Activated naive CD8-positive, alpha-beta T cell (primary cell): ENCODE results near the gene ANO6.

Source experiments
- H3K27ac Mint-ChIP-seq: one replicate; pipeline ENCODE4 v1.8.0; 2021; ENCODE audit warnings: mixed read lengths
- H3K27me3 Mint-ChIP-seq: one replicate; pipeline ENCODE4 v1.8.0; 2021; ENCODE audit warnings: mixed read lengths
- H3K36me3 Mint-ChIP-seq: one replicate; pipeline ENCODE4 v1.8.0; 2021; ENCODE audit warnings: mixed read lengths
- H3K4me1 Mint-ChIP-seq: one replicate; pipeline ENCODE4 v1.8.0; 2021; ENCODE audit warnings: low read depth, mixed read lengths
- H3K4me3 Mint-ChIP-seq: one replicate; pipeline ENCODE4 v1.8.0; 2021; ENCODE audit warnings: mild to moderate bottlenecking, mixed read lengths
- H3K9me3 Mint-ChIP-seq: one replicate; pipeline ENCODE4 v1.8.0; 2021; ENCODE audit warnings: low read depth, mixed read lengths

ANO6 gene

DNA sequence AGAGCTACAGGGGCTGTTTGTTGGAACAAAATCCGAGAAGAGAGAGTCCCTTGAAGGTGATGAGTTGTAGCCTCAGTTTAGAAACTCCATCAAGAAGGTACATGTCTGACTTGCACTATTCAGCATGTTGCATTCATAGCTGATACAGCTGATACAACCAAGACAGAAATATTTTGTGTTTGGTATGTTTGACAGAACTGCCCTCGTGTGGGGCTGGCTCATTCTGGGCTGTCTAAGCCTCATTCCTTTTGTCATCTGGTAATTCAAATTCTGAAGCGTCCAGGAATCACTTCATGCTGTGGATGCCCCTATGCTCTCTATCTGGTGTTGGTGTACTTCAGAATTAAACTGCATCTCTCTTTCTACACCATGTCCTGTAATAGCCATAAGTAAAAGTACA lies 126.3 kb downstream of the ANO6 start:
- Mint-ChIP-seq H3K9me3 (no peaks in the 10 kb centered on the region), H3K27me3 (no peaks in the 10 kb centered on the region), H3K36me3 (peaks cover 17% of the 10 kb centered on the region), H3K4me3 (no peak overlapping the region), H3K27ac (no peak overlapping the region), H3K4me1 (no peaks in the 10 kb centered on the region)

DNA sequence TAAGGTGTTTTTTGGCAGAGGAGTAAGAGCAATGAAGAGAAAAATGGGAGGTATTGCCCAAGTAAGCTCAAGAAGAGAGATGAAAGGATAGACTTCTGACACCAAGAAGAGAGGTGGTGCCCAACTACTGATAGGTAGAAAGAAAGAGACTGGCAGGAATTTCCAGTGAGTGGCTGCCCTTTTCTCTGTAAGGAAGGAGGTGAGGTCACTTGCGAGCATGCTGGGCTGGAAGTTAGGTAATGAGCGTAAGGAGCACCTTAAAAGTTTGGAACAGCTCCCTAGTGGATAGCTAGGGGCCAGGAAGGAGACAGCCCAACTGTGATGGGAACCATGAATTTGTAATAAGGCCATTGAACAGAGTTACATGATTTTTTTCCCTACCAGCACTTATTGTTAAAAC lies 127.0 kb downstream of the ANO6 start:
- Mint-ChIP-seq H3K4me3 (no peak overlapping the region), H3K4me1 (no peaks in the 10 kb centered on the region), H3K9me3 (no peaks in the 10 kb centered on the region), H3K27ac (no peak overlapping the region), H3K36me3 (peaks cover 17% of the 10 kb centered on the region), H3K27me3 (no peaks in the 10 kb centered on the region)

DNA sequence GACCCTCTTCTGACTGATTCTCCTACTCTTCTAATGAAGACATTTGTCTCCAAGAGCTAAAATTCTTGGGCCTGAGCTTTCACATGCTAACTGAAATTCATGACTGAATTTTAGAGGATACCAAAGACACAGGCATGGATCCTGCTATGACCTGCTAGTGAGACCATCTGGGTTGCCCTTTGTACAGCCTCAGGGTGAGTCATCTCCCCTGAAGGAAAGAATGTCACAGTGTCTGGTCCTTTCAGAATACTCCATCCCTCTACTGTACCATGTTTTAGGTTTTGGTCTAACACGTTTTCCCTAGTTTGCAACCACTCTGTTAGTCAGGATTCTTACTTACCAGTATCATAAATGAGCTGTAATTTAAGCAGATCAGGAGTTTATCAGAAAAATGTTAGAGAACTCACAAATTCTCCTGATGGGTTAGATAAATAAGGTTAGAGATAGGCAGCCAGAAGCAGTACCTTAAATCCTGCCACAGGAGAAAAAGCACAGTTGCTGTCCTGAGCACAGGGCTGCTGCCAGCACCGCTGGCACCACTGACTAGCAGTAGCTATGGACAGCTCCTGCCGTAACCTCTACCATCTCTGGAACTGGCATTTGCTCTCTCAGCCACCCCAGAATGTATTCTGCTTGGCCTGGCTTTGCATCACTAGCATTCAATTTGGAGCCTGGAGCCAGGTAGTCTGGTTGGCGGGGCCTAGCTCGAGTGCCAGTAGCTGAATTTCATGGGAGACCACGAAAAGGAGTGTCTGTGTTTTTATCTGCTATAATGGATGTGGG lies 127.6 kb downstream of the ANO6 start:
- Mint-ChIP-seq H3K9me3 (no peaks in the 10 kb centered on the region), H3K4me3 (no peak overlapping the region), H3K27me3 (no peaks in the 10 kb centered on the region), H3K36me3 (peaks cover 22% of the 10 kb centered on the region), H3K27ac (no peak overlapping the region), H3K4me1 (no peaks in the 10 kb centered on the region)

DNA sequence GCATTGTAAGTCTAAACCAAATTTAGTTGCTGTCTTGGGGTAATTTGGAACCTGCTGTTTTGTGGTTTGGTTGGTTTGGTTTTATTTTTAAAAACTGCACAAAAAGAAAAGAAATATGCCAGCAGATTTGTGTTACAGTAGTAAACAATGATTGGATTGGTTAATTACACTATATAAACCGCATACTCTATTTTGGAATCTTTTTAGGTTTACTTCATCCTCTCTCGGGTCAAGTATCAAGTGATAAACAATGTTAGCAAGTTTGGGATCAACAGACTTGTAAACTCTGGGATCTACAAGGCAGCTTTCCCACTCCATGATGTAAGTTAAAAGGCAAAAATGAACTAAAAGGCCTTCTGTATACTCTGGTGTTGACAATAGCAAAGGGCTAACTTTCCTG lies 132.4 kb downstream of the ANO6 start:
- Mint-ChIP-seq H3K4me3 (no peak overlapping the region), H3K27ac (no peak overlapping the region), H3K4me1 (no peaks in the 10 kb centered on the region), H3K9me3 (no peaks in the 10 kb centered on the region), H3K36me3 (peaks cover 49% of the 10 kb centered on the region), H3K27me3 (no peaks in the 10 kb centered on the region)

DNA sequence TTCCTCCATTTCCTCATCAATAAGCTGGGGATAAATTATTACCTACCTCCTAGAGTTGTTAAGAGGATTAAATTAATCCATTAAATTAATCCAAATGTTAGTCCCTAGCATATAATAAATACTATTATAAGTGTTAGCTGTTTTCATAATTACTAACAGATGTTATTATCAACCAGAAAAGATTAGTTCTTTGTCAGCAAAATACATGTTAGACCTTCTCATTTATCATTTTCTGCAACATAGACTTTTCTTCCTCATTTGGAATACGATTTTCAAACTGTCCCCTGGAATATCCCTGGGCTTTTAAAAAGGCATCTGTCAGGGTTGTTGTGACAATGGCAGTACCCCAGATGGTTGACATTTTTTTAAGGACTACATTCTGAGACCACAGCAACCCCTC lies 133.1 kb downstream of the ANO6 start:
- H3K4me3 Mint-ChIP-seq, result no peak overlapping the region
- H3K4me1 Mint-ChIP-seq, result peaks cover 3% of the 10 kb centered on the region
- H3K27ac Mint-ChIP-seq, result no peak overlapping the region
- no peaks in the 10 kb centered on the region for H3K27me3 Mint-ChIP-seq
- H3K9me3 Mint-ChIP-seq, result no peaks in the 10 kb centered on the region
- H3K36me3 Mint-ChIP-seq, result peaks cover 52% of the 10 kb centered on the region

DNA sequence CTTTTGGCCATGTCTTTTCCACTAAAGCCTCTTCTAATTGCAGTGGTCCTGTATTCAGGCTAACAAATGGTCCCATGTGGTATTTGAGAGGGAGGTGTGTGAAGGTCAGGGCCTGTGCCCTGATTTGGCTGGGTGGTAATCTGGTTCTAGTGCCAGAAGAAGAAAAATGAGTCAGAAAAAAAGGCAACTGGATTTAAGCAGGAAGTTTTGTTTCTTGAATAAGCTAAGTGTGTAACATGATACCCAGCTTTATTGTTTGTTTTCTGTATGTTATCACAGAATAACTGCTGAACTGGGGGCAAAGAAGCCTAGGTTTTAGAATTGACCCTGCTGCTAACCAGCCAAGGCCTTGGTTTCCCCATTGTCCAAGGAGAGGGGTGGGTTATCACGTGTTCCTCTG lies 134.0 kb downstream of the ANO6 start:
- H3K27me3 Mint-ChIP-seq, result no peaks in the 10 kb centered on the region
- no peak overlapping the region for H3K27ac Mint-ChIP-seq
- H3K9me3 Mint-ChIP-seq, result no peaks in the 10 kb centered on the region
- peaks cover 3% of the 10 kb centered on the region for H3K4me1 Mint-ChIP-seq
- H3K4me3 Mint-ChIP-seq, result no peak overlapping the region
- H3K36me3 Mint-ChIP-seq, result peaks cover 50% of the 10 kb centered on the region

DNA sequence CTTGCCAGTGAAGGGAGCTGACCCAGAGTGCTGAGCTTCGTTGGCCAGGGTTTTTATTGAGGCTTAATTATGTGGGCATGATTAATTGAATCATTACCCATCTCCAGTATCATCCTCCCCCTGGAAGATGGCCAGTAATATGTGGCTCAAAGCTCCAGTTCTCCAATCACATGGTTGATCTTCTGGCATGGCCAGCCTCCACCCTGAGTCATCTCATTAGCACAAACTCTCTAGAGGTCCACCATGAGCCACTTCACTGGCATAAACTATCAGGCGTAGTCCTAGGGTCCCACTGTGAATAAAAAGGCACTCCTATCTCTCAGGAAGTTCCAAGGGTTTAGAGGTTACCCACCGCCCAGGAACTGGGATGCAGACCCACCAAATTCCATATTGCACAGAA lies 135.0 kb downstream of the ANO6 start:
- Mint-ChIP-seq H3K27me3 (no peaks in the 10 kb centered on the region), H3K4me1 (peaks cover 3% of the 10 kb centered on the region), H3K9me3 (no peaks in the 10 kb centered on the region), H3K36me3 (peaks cover 49% of the 10 kb centered on the region), H3K27ac (no peak overlapping the region), H3K4me3 (no peak overlapping the region)

DNA sequence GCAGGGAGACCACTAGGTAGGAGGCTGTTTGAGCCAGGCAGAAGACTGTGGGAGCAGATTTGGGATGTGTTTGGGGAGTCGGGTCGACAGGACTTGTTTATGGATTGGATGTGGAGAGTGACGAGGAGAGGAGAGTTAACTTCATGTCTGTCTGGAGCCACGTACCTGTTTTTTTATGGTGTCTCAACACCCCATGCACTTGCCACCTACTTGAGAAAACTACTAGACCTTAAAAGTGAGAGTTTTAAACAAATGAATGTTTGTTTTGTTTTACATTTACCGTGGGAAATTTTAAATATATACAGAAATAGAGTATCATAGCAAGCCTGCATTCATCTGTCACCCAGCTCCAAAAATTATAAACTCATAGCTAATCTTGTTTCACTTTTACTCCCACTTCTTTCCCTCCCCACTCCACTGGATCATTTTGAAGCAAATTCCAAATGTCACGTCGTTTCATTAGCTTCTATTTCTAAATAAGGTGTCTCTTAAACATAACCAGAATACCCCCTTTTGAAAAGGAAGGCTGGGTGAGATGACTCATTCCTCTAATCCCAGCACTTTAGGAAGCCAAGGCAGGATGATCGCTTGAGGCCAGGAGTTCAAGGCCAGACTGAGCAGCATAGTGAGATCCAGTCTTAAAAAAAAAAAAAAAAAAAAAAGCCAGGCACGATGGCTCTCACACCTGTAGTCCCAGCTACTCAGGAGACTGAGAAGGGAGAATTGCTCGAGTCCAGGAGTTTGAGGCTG lies 136.2 kb downstream of the ANO6 start:
- Mint-ChIP-seq H3K27me3 (no peaks in the 10 kb centered on the region), H3K9me3 (no peaks in the 10 kb centered on the region), H3K4me1 (peaks cover 3% of the 10 kb centered on the region), H3K27ac (no peak overlapping the region), H3K36me3 (peaks cover 55% of the 10 kb centered on the region), H3K4me3 (no peak overlapping the region)

DNA sequence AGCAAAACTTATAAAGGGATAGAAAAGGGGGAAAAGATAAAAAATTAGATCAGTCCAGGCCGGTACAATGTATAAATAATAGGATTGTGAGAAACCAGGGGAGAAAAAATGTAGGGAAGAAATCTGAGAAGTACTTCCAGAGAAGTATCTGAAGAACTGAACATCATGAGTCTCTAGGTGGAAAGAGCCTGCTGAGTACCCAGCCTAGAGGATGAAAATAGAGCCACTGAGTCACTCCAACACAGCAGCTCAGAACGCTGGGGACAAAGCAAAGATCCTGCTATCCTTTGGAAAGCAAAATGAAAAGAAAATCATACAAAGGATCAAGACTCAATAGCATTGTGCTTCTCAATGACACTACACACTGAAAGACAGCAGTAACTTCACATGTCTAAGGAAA lies 138.0 kb downstream of the ANO6 start:
- Mint-ChIP-seq H3K27ac (no peak overlapping the region), H3K27me3 (no peaks in the 10 kb centered on the region), H3K4me3 (no peak overlapping the region), H3K36me3 (peaks cover 54% of the 10 kb centered on the region), H3K4me1 (peaks cover 3% of the 10 kb centered on the region), H3K9me3 (no peaks in the 10 kb centered on the region)

DNA sequence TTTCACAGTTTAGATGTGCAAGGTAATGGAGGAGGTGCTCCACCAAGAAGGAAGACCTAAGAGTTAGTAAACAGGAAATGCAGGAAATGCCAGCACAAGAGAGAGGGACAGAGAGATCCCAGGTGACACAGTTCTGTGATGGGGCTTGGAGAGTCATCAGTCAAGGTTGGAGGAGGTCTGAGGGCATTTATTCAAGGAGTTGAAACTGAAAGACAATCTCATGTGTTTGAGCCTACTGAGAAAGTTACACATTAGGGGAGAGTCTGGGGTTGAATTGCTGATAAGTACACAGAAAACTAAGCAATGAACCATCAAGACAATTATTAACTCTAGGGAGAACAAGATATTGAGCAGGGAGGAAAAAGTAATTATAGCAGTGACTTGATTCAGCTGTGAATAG lies 138.5 kb downstream of the ANO6 start:
- H3K27ac Mint-ChIP-seq, result no peak overlapping the region
- H3K36me3 Mint-ChIP-seq, result peaks cover 54% of the 10 kb centered on the region
- no peaks in the 10 kb centered on the region for H3K9me3 Mint-ChIP-seq
- H3K27me3 Mint-ChIP-seq, result no peaks in the 10 kb centered on the region
- peaks cover 3% of the 10 kb centered on the region for H3K4me1 Mint-ChIP-seq
- no peak overlapping the region for H3K4me3 Mint-ChIP-seq

DNA sequence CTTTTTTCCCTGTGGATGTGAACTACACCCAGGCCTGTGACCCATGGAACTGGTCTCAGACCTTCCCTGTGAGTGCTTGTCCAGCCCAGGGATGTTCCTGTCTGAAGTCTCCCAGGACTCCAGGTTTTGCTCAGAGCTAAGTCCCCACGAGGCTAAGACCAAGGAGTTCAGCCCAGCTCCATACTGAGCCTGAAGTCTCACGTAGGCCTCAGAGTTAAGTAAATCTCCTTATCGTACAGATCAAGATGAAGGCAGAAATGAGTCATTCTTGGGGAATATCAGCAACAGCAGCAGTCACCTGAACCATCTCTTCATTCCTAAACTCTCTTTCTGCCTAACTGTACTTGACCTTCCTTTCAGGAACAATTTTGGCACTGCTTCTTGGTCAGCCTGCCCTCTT lies 139.8 kb downstream of the ANO6 start:
- H3K27ac Mint-ChIP-seq, result peak overlapping the region; percentile 13

DNA sequence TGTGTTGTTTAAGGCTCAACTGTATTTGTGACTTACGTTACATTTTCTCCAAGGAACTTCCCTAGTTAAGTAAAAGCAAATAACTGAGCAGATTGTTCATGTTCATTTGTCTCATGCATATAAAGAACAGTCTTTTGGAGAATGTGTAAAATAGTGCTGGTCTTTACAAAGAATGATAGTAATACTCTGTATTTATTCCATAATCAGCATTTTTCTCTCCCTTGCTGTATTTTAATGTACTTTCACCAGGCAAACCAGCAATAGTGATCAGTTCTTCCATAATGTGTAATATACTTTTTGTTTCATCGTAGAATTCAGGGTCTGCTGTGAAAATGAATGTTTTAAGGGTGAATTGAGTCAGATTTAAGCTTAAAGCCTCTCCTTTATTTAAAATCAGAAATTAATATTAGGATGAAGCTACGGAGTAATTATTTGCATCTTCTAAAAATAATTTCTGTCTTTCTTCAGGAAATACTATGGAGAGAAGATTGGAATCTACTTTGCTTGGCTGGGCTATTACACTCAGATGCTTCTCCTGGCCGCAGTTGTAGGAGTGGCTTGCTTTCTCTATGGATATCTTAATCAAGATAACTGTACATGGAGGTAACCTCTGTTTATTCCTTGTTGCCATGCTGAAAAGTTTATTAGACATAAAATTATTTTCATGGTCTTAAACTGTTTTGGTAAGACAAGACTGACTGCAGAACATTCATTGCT lies 141.1 kb downstream of the ANO6 start:
- H3K4me1 Mint-ChIP-seq, result peaks cover 3% of the 10 kb centered on the region
- H3K27me3 Mint-ChIP-seq, result no peaks in the 10 kb centered on the region
- peaks cover 5% of the 10 kb centered on the region for H3K9me3 Mint-ChIP-seq
- peaks cover 50% of the 10 kb centered on the region for H3K36me3 Mint-ChIP-seq
- H3K27ac Mint-ChIP-seq, result no peak overlapping the region
- H3K4me3 Mint-ChIP-seq, result no peak overlapping the region

More for the DNA sequence above, 139.8 kb downstream of the ANO6 start:
- Mint-ChIP-seq H3K4me3 (no peak overlapping the region), H3K36me3 (peaks cover 54% of the 10 kb centered on the region), H3K4me1 (peaks cover 3% of the 10 kb centered on the region), H3K27me3 (no peaks in the 10 kb centered on the region), H3K9me3 (no peaks in the 10 kb centered on the region)

DNA sequence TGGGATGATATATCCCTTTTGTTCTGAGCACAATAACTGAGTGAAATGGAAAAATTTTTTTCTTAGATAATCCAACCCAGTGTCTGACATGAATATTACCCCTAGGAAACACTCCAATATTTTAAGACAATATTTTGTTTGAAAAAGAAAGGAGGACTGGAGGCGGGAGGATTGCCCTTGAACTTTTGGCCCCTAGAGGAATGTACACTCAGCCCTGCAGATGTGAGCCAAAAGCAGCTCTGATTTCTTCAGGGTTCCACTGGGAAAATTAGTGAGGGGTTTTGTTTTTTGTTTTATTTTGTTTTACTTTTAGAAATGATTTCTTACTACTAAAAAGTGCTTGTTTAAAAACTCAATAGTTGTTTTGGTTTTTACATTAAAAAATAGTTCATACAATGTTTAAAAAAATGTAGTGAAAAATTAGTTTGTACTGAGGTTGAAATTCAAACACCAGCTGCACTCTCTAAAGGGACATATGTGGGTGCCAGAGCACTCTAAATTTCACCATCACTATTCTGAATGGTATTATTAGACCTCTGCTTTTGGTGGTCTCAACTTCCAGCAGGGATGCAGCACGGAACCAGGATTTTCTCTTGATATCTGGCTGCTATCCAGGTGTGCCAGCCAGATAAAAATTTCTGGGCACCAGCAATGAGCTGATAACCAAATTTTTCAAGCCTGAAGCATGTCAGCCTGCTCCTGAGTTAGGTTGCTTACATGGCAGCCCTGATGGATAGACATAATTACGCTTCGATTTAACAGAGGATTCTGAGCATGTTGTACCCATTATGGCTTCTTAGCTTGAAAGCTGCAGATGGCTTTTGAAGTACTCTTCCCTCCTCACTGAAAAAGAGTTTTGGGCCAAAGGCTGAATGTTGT lies 141.9 kb downstream of the ANO6 start:
- no peak overlapping the region for H3K4me3 Mint-ChIP-seq
- no peak overlapping the region for H3K27ac Mint-ChIP-seq
- H3K9me3 Mint-ChIP-seq, result peaks cover 5% of the 10 kb centered on the region
- H3K27me3 Mint-ChIP-seq, result no peaks in the 10 kb centered on the region
- peaks cover 3% of the 10 kb centered on the region for H3K4me1 Mint-ChIP-seq
- peaks cover 51% of the 10 kb centered on the region for H3K36me3 Mint-ChIP-seq

DNA sequence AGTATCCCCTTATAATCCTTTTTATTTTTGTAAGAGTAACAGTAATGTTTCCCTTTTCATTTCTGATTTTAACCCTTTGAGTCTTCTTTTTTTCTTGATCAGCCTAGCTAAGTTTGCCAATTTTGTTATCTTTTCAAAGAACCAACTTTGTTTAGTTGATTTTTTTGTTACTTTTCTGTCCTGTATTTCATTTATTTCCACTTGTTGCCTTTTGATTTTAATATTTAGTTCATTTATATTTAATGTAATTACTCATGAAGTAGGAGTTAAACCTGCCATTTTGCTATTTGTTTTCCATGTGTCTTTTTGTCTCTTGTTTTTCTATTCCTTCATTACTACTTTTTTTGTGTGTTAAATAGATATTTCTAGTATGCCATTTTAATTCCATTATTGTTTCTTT lies 146.4 kb downstream of the ANO6 start:
- peaks cover 19% of the 10 kb centered on the region for H3K9me3 Mint-ChIP-seq
- no peaks in the 10 kb centered on the region for H3K27me3 Mint-ChIP-seq
- no peak overlapping the region for H3K4me3 Mint-ChIP-seq
- no peaks in the 10 kb centered on the region for H3K4me1 Mint-ChIP-seq
- H3K27ac Mint-ChIP-seq, result no peak overlapping the region
- peaks cover 51% of the 10 kb centered on the region for H3K36me3 Mint-ChIP-seq
